WTC11 (cell line): Measurements from ENCODE around the gene PHF5A. TPM values are rescaled to one million over a fixed set of nuclear protein-coding genes. Genes with fewer than 3 reads are reported as not detected.
A peak's percentile ranks its signal among the peaks of the same experiment; 100 is the strongest.
"Not testable (repeated sequence)": the region's sequence is repeated elsewhere in the genome, so short reads cannot be mapped to it uniquely, and the experiment has no call there.

Experiments used
- ATAC-seq: fragments of 200-7000 bp; cut with Tn5 transposase; 2 replicates; pipeline ENCODE4 v1.10.0; 2021; ENCODE audit warnings: mild to moderate bottlenecking, moderate library complexity
- CTCF ChIA-PET: fragments of 300-600 bp; sonication (Branson Sonifier 250); formaldehyde crosslinking; loops from one replicate; lab custom pipeline; 2021; ENCODE audit warnings: antibody characterized with exemption; lab: Charles Lee
- POLR2A ChIA-PET: fragments of 350-600 bp; sonication (Branson Sonifier 250); formaldehyde crosslinking; loops from one replicate; lab custom pipeline; 2021; ENCODE audit warnings: antibody characterized with exemption; lab: Charles Lee
- DNase-seq: peaks from one replicate; pipeline ENCODE4 v3.0.0; 2021; ENCODE audit warnings: low spot score
- H3K27ac Mint-ChIP-seq: 2 replicates; pipeline ENCODE4 v1.8.0; 2021; ENCODE audit warnings: mixed read lengths
- H3K27me3 Mint-ChIP-seq: 2 replicates; pipeline ENCODE4 v1.8.0; 2021; ENCODE audit warnings: low read depth, mild to moderate bottlenecking, moderate library complexity, mixed read lengths
- H3K36me3 Mint-ChIP-seq: 2 replicates; pipeline ENCODE4 v1.8.0; 2021; ENCODE audit warnings: mixed read lengths
- H3K4me1 Mint-ChIP-seq: 2 replicates; pipeline ENCODE4 v1.8.0; 2022; ENCODE audit warnings: mixed read lengths
- H3K4me3 Mint-ChIP-seq: 2 replicates; pipeline ENCODE4 v1.8.0; 2021; ENCODE audit warnings: mild to moderate bottlenecking, moderate library complexity, mixed read lengths
- H3K9me3 Mint-ChIP-seq: 2 replicates; pipeline ENCODE4 v1.8.0; 2021; ENCODE audit warnings: mixed read lengths
- CDX4 ChIP-seq: fragments of 250-450 bp; sonication (Bioruptor Pico); IDR thresholded peaks from 2 replicates; pipeline ENCODE4 v1.9.0; 2021; ENCODE audit warnings: moderate library complexity, mild to moderate bottlenecking, inconsistent platforms, borderline replicate concordance
- CTCF ChIP-seq: fragments of 200-600 bp; IDR thresholded peaks from 2 replicates; pipeline ENCODE4 v1.8.0; 2022; ENCODE audit warnings: antibody characterized with exemption
- FOXP4 ChIP-seq: sonication (generic); formaldehyde crosslinking; IDR thresholded peaks from 2 replicates; pipeline ENCODE4 v1.8.0; 2022; ENCODE audit warnings: mild to moderate bottlenecking, missing genetic modification reagents
- GABPB1 ChIP-seq: sonication (generic); formaldehyde crosslinking; IDR thresholded peaks from 2 replicates; pipeline ENCODE4 v1.8.1; 2023; ENCODE audit warnings: mild to moderate bottlenecking, missing genetic modification reagents
- GRHL2 ChIP-seq: fragments of 250-450 bp; sonication (Bioruptor Pico); IDR thresholded peaks from 2 replicates; pipeline ENCODE4 v1.8.0; 2022; ENCODE audit warnings: mild to moderate bottlenecking, moderate library complexity; ENCODE audit not compliant: insufficient replicate concordance, severe bottlenecking
- HMGA2 ChIP-seq: fragments of 250-450 bp; sonication (Bioruptor Pico); IDR thresholded peaks from 2 replicates; pipeline ENCODE4 v1.4.0; 2021; ENCODE audit warnings: mild to moderate bottlenecking, moderate library complexity
- JUN ChIP-seq: sonication (generic); formaldehyde crosslinking; IDR thresholded peaks from 2 replicates; pipeline ENCODE4 v1.8.0; 2023; ENCODE audit warnings: mild to moderate bottlenecking, missing genetic modification reagents
- NFE2L1 ChIP-seq: sonication (generic); formaldehyde crosslinking; IDR thresholded peaks from 2 replicates; pipeline ENCODE4 v1.8.1; 2023; ENCODE audit warnings: missing genetic modification reagents
- RORB ChIP-seq: fragments of 250-450 bp; sonication (Bioruptor Pico); IDR thresholded peaks from 2 replicates; pipeline ENCODE4 v1.9.0; 2021; ENCODE audit warnings: mild to moderate bottlenecking
- ZNF219 ChIP-seq: sonication (generic); formaldehyde crosslinking; IDR thresholded peaks from 2 replicates; pipeline ENCODE4 v1.8.0; 2023; ENCODE audit warnings: missing genetic modification reagents, mild to moderate bottlenecking, borderline replicate concordance
- ZNF416 ChIP-seq: fragments of 250-450 bp; sonication (Bioruptor Pico); IDR thresholded peaks from 2 replicates; pipeline ENCODE4 v1.9.0; 2021; ENCODE audit warnings: mild to moderate bottlenecking, inconsistent platforms
- ZNF512 ChIP-seq: sonication (generic); formaldehyde crosslinking; IDR thresholded peaks from 2 replicates; pipeline ENCODE4 v1.8.1; 2022; ENCODE audit warnings: missing genetic modification reagents, borderline replicate concordance
- total RNA-seq: library from RNA; stranded (reverse); gene quantifications from 3 replicates; pipeline ENCODE4 v1.2.3, GENCODE V29; 2021

Gene PHF5A
- total RNA-seq, 1 experiment from 2014 or later = 93.1 TPM

GRCh38 chr22:41435560-41435959, 32.9 kb downstream of the PHF5A start (continued):
- no peak for TF ChIP-seq GRHL2
- TF ChIP-seq GABPB1 (CRISPR knock-in tag) = no peak
- no peak for TF ChIP-seq CTCF

GRCh38 chr22:41434361-41435003, 34.0 kb downstream of the PHF5A start:
- CTCF ChIA-PET, H3K4me3 Mint-ChIP-seq, ATAC-seq, H3K27me3 Mint-ChIP-seq, H3K4me1 Mint-ChIP-seq, H3K9me3 Mint-ChIP-seq, DNase-seq: not testable (repeated sequence)
- peak overlapping the region; percentile 53; the same call in 1 of the 2 replicates for H3K27ac Mint-ChIP-seq
- H3K36me3 Mint-ChIP-seq = peaks cover 25% of the 10 kb centered on the region
- POLR2A ChIA-PET = interaction anchor here (1.4 kb wide), 1 partner anchor 12 kb away, joined by 4 read pairs; the partner anchor contains the start of gene TOB2

GRCh38 chr22:41433480-41433879, 35.0 kb downstream of the PHF5A start:
- H3K9me3 Mint-ChIP-seq, H3K27me3 Mint-ChIP-seq, ATAC-seq, H3K4me3 Mint-ChIP-seq, CTCF ChIA-PET, H3K4me1 Mint-ChIP-seq, DNase-seq, POLR2A ChIA-PET: not testable (repeated sequence)
- H3K36me3 Mint-ChIP-seq = peaks cover 25% of the 10 kb centered on the region
- H3K27ac Mint-ChIP-seq = 0 out of 2 replicates have a peak overlapping the region, but pooled peaks have one; percentile 42

- DNase-seq (no peak), ATAC-seq (0 out of 2 replicates have a peak, but pooled peaks have one; percentile 10)
- no peak overlapping the region for H3K4me3 Mint-ChIP-seq
- CTCF ChIA-PET = interaction anchor here (0.7 to 1.0 kb wide), 2 partner anchors 61 to 85 kb away, joined by 3 read pairs; no protein-coding TSS in a partner anchor
- H3K27me3 Mint-ChIP-seq = no peaks in the 10 kb centered on the region
- peaks cover 16% of the 10 kb centered on the region for H3K36me3 Mint-ChIP-seq
- TF ChIP-seq FOXP4 (CRISPR knock-in tag) (0 out of 2 replicates have a peak, but pooled peaks have one; percentile 30), HMGA2 (CRISPR knock-in tag) (no peak)
- TF ChIP-seq, all 79 proteins: peak for 1
- POLR2A ChIA-PET = interaction anchor here (0.7 kb wide), 1 partner anchor 12 kb away, joined by 5 read pairs; no protein-coding TSS in a partner anchor
- Mint-ChIP-seq H3K9me3 (no peaks in the 10 kb centered on the region), H3K27ac (peak overlapping the region; percentile 43; the same call in 1 of the 2 replicates), H3K4me1 (no peaks in the 10 kb centered on the region)
Observed at GRCh38 chr22:41431656-41432055, 36.8 kb downstream of the PHF5A start.

GRCh38 chr22:41429951-41430332, 38.5 kb downstream of the PHF5A start:
- ChIA-PET POLR2A (no interaction called here), CTCF (no interaction called here)
- ATAC-seq (no peak), DNase-seq (no peak)
- TF ChIP-seq RORB (CRISPR knock-in tag) (no peak), JUN (CRISPR knock-in tag) (no peak), CDX4 (CRISPR knock-in tag) (no peak), NFE2L1 (CRISPR knock-in tag) (no peak), ZNF416 (CRISPR knock-in tag) (no peak), ZNF219 (CRISPR knock-in tag) (no peak), ZNF512 (CRISPR knock-in tag) (no peak)
- no peaks in the 10 kb centered on the region for H3K9me3 Mint-ChIP-seq
- H3K27me3 Mint-ChIP-seq = no peaks in the 10 kb centered on the region
- peaks cover 3% of the 10 kb centered on the region; the same call in 1 of the 2 replicates for H3K4me1 Mint-ChIP-seq
- 0 out of 2 replicates have a peak overlapping the region, but pooled peaks have one; percentile 36 for H3K27ac Mint-ChIP-seq
- H3K36me3 Mint-ChIP-seq = peaks cover 2% of the 10 kb centered on the region; the same call in 1 of the 2 replicates
- H3K4me3 Mint-ChIP-seq = no peak overlapping the region
